Stimulated activated CD8-positive, alpha-beta memory T cell treated with anti-CD3 and anti-CD28 coated beads, Interleukin-15, amount 100 ng/mL, for 48 hours (primary cell): ENCODE data around the gene KREMEN2.

Source experiments
- DNase-seq, 2 donors: peaks; one replicate each; pipeline ENCODE4 v3.0.0-alpha.2; 2020; ENCODE audit warnings: low read depth in 2 of 2

The KREMEN2 gene

GRCh38 chr16:2966043-2966807 is 2.1 kb downstream of the KREMEN2 start:
- DNase-seq = no peak

GRCh38 chr16:2966808-2967191 is 2.7 kb downstream of the KREMEN2 start:
- no peak for DNase-seq

GRCh38 chr16:2967211-2967631 is 3.1 kb downstream of the KREMEN2 start:
- DNase-seq = no peak

GRCh38 chr16:2967721-2968161 is 3.7 kb downstream of the KREMEN2 start:
- no peak for DNase-seq

GRCh38 chr16:2968368-2968737 is 4.3 kb downstream of the KREMEN2 start:
- DNase-seq = no peak

GRCh38 chr16:2968738-2969544 is 4.9 kb downstream of the KREMEN2 start, which contains the start of gene PAQR4:
Gene PAQR4 (plus strand): TSS chr16:2969348. CDS start chr16:2969675, 327 bp downstream.
- DNase-seq = peak; percentile 79 to 81

- peak; percentile 82 to 83 for DNase-seq
Measured at GRCh38 chr16:2969545-2970521, 5.8 kb downstream of the KREMEN2 start.

GRCh38 chr16:2970563-2970962 is 6.5 kb downstream of the KREMEN2 start:
- no peak for DNase-seq

GRCh38 chr16:2971134-2971984 is 7.3 kb downstream of the KREMEN2 start:
- DNase-seq = no peak

GRCh38 chr16:2971985-2972784 is 8.1 kb downstream of the KREMEN2 start:
- no peak for DNase-seq

- no peak for DNase-seq
Measured at GRCh38 chr16:2973093-2973492, 9.0 kb downstream of the KREMEN2 start.

GRCh38 chr16:2973605-2974318 is 9.7 kb downstream of the KREMEN2 start:
- no peak for DNase-seq

GRCh38 chr16:2974319-2975056 is 10.4 kb downstream of the KREMEN2 start:
- DNase-seq = no peak

GRCh38 chr16:2975161-2975795 is 11.2 kb downstream of the KREMEN2 start:
- no peak for DNase-seq

- no peak for DNase-seq
Measured at GRCh38 chr16:2976201-2976600, 12.1 kb downstream of the KREMEN2 start.

- no peak for DNase-seq
Measured at GRCh38 chr16:2976673-2977072, 12.6 kb downstream of the KREMEN2 start.

- no peak for DNase-seq
Measured at GRCh38 chr16:2977440-2977839, 13.4 kb downstream of the KREMEN2 start.

GRCh38 chr16:2979669-2980226 is 15.7 kb downstream of the KREMEN2 start:
- DNase-seq = no peak
